Muscle of leg (tissue), 11 donors: Measurements from ENCODE around the gene ERCC3. TPM values are rescaled to one million over a fixed set of nuclear protein-coding genes. Genes with fewer than 3 reads are reported as not detected.

Source experiments
- DNase-seq: peaks from one replicate; pipeline ENCODE4 v3.0.0; 2013
- H3K27ac ChIP-seq: one replicate; pipeline ENCODE4 v1.5.1; 2013; ENCODE audit warnings: mild to moderate bottlenecking, low read length, control low read depth
- H3K27me3 ChIP-seq: one replicate; pipeline ENCODE4 v1.6.1; 2013; ENCODE audit warnings: low read length; ENCODE audit not compliant: control insufficient read depth, insufficient read depth
- H3K36me3 ChIP-seq: one replicate; pipeline ENCODE4 v1.6.1; 2013; ENCODE audit warnings: low read length; ENCODE audit not compliant: control insufficient read depth, insufficient read depth
- H3K4me1 ChIP-seq: one replicate; pipeline ENCODE4 v1.6.1; 2013; ENCODE audit warnings: low read length; ENCODE audit not compliant: control insufficient read depth, insufficient read depth
- H3K4me3 ChIP-seq: one replicate; pipeline ENCODE4 v1.5.1; 2013; ENCODE audit warnings: low read length, control low read depth
- H3K9me3 ChIP-seq: replicated peaks from 2 replicates; pipeline ENCODE4 v1.6.1; 2013; ENCODE audit warnings: low read depth, low read length; ENCODE audit not compliant: control insufficient read depth
- WGBS: methylation state at CpG from one replicate; pipeline ENCODE4 v1.1.5; 2013; ENCODE audit warnings: missing lambda C conversion rate; ENCODE audit not compliant: insufficient coverage; 5-methylcytosine and 5-hydroxymethylcytosine counted together
- polyA plus RNA-seq, 8 donors: library from polyadenylated mRNA; unstranded; fragments of 120-200 nt; gene quantifications; one replicate each; pipeline versions ENCODE4 v1.2.1 to v1.2.3, GENCODE V29; 2013; ENCODE audit warnings: inconsistent platforms in 1 of 8, low replicate concordance in 1 of 8; ENCODE audit not compliant: insufficient read length in 8 of 8, insufficient read depth in 1 of 8
- total RNA-seq: library from RNA; stranded (reverse); fragments of 120-200 nt; gene quantifications from one replicate; pipeline ENCODE4 v1.2.4, GENCODE V29; 2013

ERCC3 gene
- total and polyA plus RNA-seq, 9 donors, result 26.3 to 47.7 (median 41.5) TPM

GRCh38 chr2:127288274-127288673 lies 5.7 kb downstream of the ERCC3 start:
- H3K36me3 ChIP-seq, result peaks cover 95% of the 10 kb centered on the region
- 86% methylated on average over 1 of the region's 3 CpGs for WGBS
- DNase-seq, result no peak
- H3K27me3 ChIP-seq, result no peaks in the 10 kb centered on the region
- H3K4me1 ChIP-seq, result peaks cover 3% of the 10 kb centered on the region
- H3K4me3 ChIP-seq, result no peak overlapping the region
- H3K27ac ChIP-seq, result no peak overlapping the region
- H3K9me3 ChIP-seq, result peaks cover 11% of the 10 kb centered on the region

- Histone ChIP-seq H3K36me3 (peaks cover 87% of the 10 kb centered on the region), H3K27me3 (no peaks in the 10 kb centered on the region), H3K4me3 (no peak overlapping the region), H3K9me3 (peaks cover 11% of the 10 kb centered on the region), H3K4me1 (no peaks in the 10 kb centered on the region), H3K27ac (no peak overlapping the region)
- 100% methylated on average over 1 of the region's 2 CpGs for WGBS
- no peak for DNase-seq
Observed at GRCh38 chr2:127283275-127283674, 10.7 kb downstream of the ERCC3 start.

GRCh38 chr2:127280693-127281092 lies 13.3 kb downstream of the ERCC3 start:
- H3K27ac ChIP-seq, result no peak overlapping the region
- no peak for DNase-seq
- H3K9me3 ChIP-seq, result peaks cover 11% of the 10 kb centered on the region
- H3K27me3 ChIP-seq, result no peaks in the 10 kb centered on the region
- H3K36me3 ChIP-seq, result peaks cover 84% of the 10 kb centered on the region
- H3K4me1 ChIP-seq, result no peaks in the 10 kb centered on the region
- H3K4me3 ChIP-seq, result no peak overlapping the region
- WGBS, result 92% methylated on average over 2 of the region's 2 CpGs

GRCh38 chr2:127279781-127280180 lies 14.2 kb downstream of the ERCC3 start:
- peaks cover 84% of the 10 kb centered on the region for H3K36me3 ChIP-seq
- peaks cover 11% of the 10 kb centered on the region for H3K9me3 ChIP-seq
- H3K27me3 ChIP-seq, result no peaks in the 10 kb centered on the region
- peak; percentile 35 for DNase-seq
- no peak overlapping the region for H3K27ac ChIP-seq
- 87% methylated on average over 5 of the region's 5 CpGs for WGBS
- no peak overlapping the region for H3K4me3 ChIP-seq
- no peaks in the 10 kb centered on the region for H3K4me1 ChIP-seq

GRCh38 chr2:127278959-127279358 lies 15.0 kb downstream of the ERCC3 start:
- Histone ChIP-seq H3K4me1 (no peaks in the 10 kb centered on the region), H3K27me3 (no peaks in the 10 kb centered on the region), H3K36me3 (peaks cover 83% of the 10 kb centered on the region), H3K9me3 (peaks cover 7% of the 10 kb centered on the region), H3K4me3 (no peak overlapping the region), H3K27ac (no peak overlapping the region)
- WGBS, result 80% methylated on average over 1 of the region's 3 CpGs
- peak; percentile 46 for DNase-seq

GRCh38 chr2:127277028-127277427 lies 16.9 kb downstream of the ERCC3 start:
- Histone ChIP-seq H3K27me3 (no peaks in the 10 kb centered on the region), H3K9me3 (no peaks in the 10 kb centered on the region), H3K36me3 (peaks cover 79% of the 10 kb centered on the region), H3K4me3 (no peak overlapping the region), H3K4me1 (no peaks in the 10 kb centered on the region), H3K27ac (no peak overlapping the region)
- 100% methylated on average over 1 of the region's 2 CpGs for WGBS
- DNase-seq, result no peak

- Histone ChIP-seq H3K4me3 (no peak overlapping the region), H3K9me3 (no peaks in the 10 kb centered on the region), H3K36me3 (peaks cover 86% of the 10 kb centered on the region), H3K27me3 (no peaks in the 10 kb centered on the region), H3K4me1 (no peaks in the 10 kb centered on the region), H3K27ac (no peak overlapping the region)
- no peak for DNase-seq
- WGBS, result 88% methylated on average over 6 of the region's 9 CpGs
Observed at GRCh38 chr2:127275789-127276188, 18.2 kb downstream of the ERCC3 start.

- no peaks in the 10 kb centered on the region for H3K27me3 ChIP-seq
- no peaks in the 10 kb centered on the region for H3K9me3 ChIP-seq
- WGBS, result 87% methylated on average over 3 of the region's 3 CpGs
- DNase-seq, result no peak
- H3K4me1 ChIP-seq, result no peaks in the 10 kb centered on the region
- no peak overlapping the region for H3K27ac ChIP-seq
- H3K4me3 ChIP-seq, result no peak overlapping the region
- H3K36me3 ChIP-seq, result peaks cover 86% of the 10 kb centered on the region
Observed at GRCh38 chr2:127275356-127275755, 18.6 kb downstream of the ERCC3 start.

- DNase-seq, result no peak
- no peaks in the 10 kb centered on the region for H3K4me1 ChIP-seq
- no peak overlapping the region for H3K4me3 ChIP-seq
- no peaks in the 10 kb centered on the region for H3K27me3 ChIP-seq
- H3K27ac ChIP-seq, result no peak overlapping the region
- peaks cover 71% of the 10 kb centered on the region for H3K36me3 ChIP-seq
- H3K9me3 ChIP-seq, result no peaks in the 10 kb centered on the region
- WGBS, result 100% methylated on average over 5 of the region's 5 CpGs
Observed at GRCh38 chr2:127270663-127271062, 23.3 kb downstream of the ERCC3 start.

GRCh38 chr2:127261804-127262406 lies 32.0 kb downstream of the ERCC3 start:
- Histone ChIP-seq H3K4me1 (no peaks in the 10 kb centered on the region), H3K9me3 (peaks cover 3% of the 10 kb centered on the region), H3K4me3 (no peak overlapping the region), H3K27ac (no peak overlapping the region), H3K36me3 (peaks cover 44% of the 10 kb centered on the region), H3K27me3 (no peaks in the 10 kb centered on the region)
- 100% methylated on average over 1 of the region's 8 CpGs for WGBS
- DNase-seq, result peak; percentile 85

GRCh38 chr2:127259355-127259754 lies 34.6 kb downstream of the ERCC3 start:
- H3K27ac ChIP-seq, result no peak overlapping the region
- H3K4me3 ChIP-seq, result no peak overlapping the region
- peaks cover 3% of the 10 kb centered on the region for H3K9me3 ChIP-seq
- no peak for DNase-seq
- no peaks in the 10 kb centered on the region for H3K27me3 ChIP-seq
- peaks cover 3% of the 10 kb centered on the region for H3K4me1 ChIP-seq
- 98% methylated on average over 4 of the region's 5 CpGs for WGBS
- peaks cover 50% of the 10 kb centered on the region for H3K36me3 ChIP-seq
